ENCODE measurements around the gene ARHGAP22. TPM values are rescaled to one million over a fixed set of nuclear protein-coding genes. Genes with fewer than 3 reads are reported as not detected.

Gene ARHGAP22
- polyA plus RNA-seq, 1 of the 3 experiments (the other 2 are of a cell fraction), result 12.4 TPM

DNA sequence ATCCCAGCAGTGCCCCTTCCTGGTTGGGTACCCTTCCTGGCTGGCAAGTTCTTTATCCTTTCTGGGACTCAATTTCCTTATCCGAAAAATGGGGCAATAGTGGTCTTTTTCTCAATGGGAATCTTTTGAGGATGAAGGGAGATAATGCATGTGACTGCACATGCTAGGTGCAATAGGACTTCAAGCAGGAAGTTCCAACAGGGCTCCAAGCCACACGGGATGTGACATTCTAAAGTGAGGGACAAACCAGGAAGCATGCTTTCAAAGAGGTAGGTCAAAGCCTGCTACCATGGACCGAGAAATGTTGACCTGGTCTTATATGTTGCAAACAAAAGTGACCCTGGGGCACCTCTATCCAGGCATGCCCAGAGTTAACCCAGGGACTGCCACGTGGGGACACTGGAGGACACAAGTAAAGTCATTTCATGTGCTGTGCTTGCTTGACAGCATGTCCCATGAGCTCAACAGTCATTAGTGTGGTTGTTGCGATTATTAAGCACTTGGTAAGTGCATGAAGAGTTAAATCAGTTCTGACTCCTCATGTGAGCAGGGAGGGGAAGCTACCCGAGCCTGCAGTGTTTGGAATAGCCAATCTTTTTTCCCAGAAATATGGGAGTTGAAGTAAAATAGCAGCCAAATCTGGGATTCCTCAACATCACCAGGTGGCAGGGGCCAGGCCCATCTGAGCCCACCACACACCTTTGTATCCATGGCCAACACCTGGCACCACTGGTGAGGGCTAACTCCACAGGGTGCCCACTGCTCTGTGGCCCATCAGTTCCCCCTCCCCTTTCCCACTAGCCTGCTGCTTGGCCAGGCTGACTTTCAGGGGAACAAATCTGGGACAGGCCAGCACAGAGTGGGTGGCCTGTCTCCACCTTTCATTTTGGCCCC lies 5.7 kb downstream of the ARHGAP22 start:
- Histone ChIP-seq H4K20me1 (ENCODE audit: insufficient read depth) (no peaks in the 10 kb centered on the region), H3K4me2 (0 out of 2 replicates have a peak overlapping the region, but pooled peaks have one; percentile 10), H2AFZ (ENCODE audit: low read depth) (no peak overlapping the region), H3K9me3 (no peaks in the 10 kb centered on the region), H3K9ac (no peak overlapping the region), H3K4me3 (ENCODE audit: low read depth in 2 of 2, low read length in 1 of 2) (no peak overlapping the region), H3K27me3 (ENCODE audit: insufficient read depth) (no peaks in the 10 kb centered on the region), H3K4me1 (ENCODE audit: control insufficient read depth in 1 of 2, insufficient read depth in 2 of 2, low read depth in 1 of 2, low read length in 1 of 2) (peaks cover 0 to 36% of the 10 kb centered on the region in 2 experiments; a peak in 2 of 4 replicates), H3K36me3 (replicated peaks in 1 of 2; ENCODE audit: control insufficient read depth in 1 of 2, insufficient read depth in 2 of 2, low read length in 1 of 2) (peaks cover 0 to 3% of the 10 kb centered on the region in 2 experiments), H3K79me2 (ENCODE audit: insufficient read depth) (peaks cover 98% of the 10 kb centered on the region), H3F3A (replicated peaks; ENCODE audit: insufficient read depth) (no peaks in the 10 kb centered on the region), H3K9me2 (no peaks in the 10 kb centered on the region), H3K27ac (ENCODE audit: low read depth in 2 of 2, low read length in 1 of 2) (no peak overlapping the region)
- TF ChIP-seq FOXJ3 (CRISPR knock-in tag; IDR thresholded peaks at IDR 0.05), result no peak
- no peak for TF ChIP-seq POLR2AphosphoS5 (IDR thresholded peaks at IDR 0.05; ENCODE audit: low read depth, low read length)
- no peak for TF ChIP-seq SMC3 (IDR thresholded peaks at IDR 0.05; ENCODE audit: low read depth, low read length)
- no peak for TF ChIP-seq EZH2phosphoT487 (IDR thresholded peaks at IDR 0.05; ENCODE audit: borderline replicate concordance, low read depth)
- no peak for TF ChIP-seq TCF12 (IDR thresholded peaks at IDR 0.05)
- TF ChIP-seq, protein P1, sequence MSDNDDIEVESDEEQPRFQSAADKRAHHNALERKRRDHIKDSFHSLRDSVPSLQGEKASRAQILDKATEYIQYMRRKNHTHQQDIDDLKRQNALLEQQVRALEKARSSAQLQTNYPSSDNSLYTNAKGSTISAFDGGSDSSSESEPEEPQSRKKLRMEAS (IDR thresholded peaks at IDR 0.05; ENCODE audit: low read depth), result no peak
- TF ChIP-seq MXI1 (IDR thresholded peaks at IDR 0.05; ENCODE audit: low read depth, low read length), result no peak
- no peak for TF ChIP-seq CHD2 (IDR thresholded peaks at IDR 0.05; ENCODE audit: low read length, partially characterized antibody)
- TF ChIP-seq, protein P2, sequence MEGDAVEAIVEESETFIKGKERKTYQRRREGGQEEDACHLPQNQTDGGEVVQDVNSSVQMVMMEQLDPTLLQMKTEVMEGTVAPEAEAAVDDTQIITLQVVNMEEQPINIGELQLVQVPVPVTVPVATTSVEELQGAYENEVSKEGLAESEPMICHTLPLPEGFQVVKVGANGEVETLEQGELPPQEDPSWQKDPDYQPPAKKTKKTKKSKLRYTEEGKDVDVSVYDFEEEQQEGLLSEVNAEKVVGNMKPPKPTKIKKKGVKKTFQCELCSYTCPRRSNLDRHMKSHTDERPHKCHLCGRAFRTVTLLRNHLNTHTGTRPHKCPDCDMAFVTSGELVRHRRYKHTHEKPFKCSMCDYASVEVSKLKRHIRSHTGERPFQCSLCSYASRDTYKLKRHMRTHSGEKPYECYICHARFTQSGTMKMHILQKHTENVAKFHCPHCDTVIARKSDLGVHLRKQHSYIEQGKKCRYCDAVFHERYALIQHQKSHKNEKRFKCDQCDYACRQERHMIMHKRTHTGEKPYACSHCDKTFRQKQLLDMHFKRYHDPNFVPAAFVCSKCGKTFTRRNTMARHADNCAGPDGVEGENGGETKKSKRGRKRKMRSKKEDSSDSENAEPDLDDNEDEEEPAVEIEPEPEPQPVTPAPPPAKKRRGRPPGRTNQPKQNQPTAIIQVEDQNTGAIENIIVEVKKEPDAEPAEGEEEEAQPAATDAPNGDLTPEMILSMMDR (IDR thresholded peaks at IDR 0.05), result no peak
- no peak for TF ChIP-seq EP300 (IDR thresholded peaks at IDR 0.05; ENCODE audit: borderline replicate concordance in 1 of 2, low read depth in 1 of 2, low read length in 1 of 2)
- no peak for TF ChIP-seq TEAD4 (IDR thresholded peaks at IDR 0.05; ENCODE audit: borderline replicate concordance, insufficient read depth)
- ChIA-PET CTCF (interaction anchor here (0.6 to 2.7 kb wide), 4 partner anchors 8 to 57 kb away, joined by 3 to 11 read pairs (median 6); no protein-coding TSS in a partner anchor), POLR2A (no interaction called here)
- DNase-seq, result no peak
- WGBS (ENCODE audit: low lambda C conversion rate), result 90% methylated on average over 6 of the region's 6 CpGs

DNA sequence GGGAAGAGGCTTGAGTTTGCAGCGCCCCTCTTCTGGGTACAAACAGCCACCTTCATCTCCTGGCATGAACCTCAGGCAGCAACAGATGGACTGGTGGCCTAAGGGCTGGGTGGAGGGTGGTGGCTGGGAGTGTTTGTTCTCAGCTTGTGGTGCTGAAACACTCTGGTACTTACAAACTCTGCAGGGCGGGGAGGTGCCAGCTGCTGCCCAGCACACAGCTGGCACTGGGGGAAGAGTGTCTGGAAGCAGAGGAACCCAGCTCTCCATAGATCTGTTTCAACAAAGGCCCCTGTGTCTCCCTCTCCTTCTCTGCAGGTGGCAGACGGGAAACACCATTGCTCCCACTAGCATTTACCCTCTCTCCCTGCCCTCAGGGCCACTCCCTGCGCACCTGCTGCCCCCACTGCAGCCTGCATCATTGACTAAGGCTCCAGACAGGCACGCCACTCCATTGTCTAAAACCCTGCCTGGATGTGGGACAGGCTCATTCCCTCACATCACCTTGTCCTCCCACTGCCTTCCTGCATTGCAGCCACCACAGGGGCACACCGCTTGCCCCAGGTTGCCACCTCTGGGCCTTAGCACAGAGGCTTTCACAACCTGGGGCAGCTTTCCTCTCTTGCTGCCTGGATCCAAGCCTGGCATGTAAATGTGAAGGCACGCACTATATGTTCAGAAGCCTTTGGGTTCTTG lies 6.5 kb downstream of the ARHGAP22 start:
- H3K27ac ChIP-seq (ENCODE audit: low read depth in 2 of 2, low read length in 1 of 2), result no peak overlapping the region
- CTCF ChIA-PET, result interaction anchor here (0.6 to 5.2 kb wide), 3 partner anchors 9 to 58 kb away, joined by 3 to 34 read pairs (median 11); no protein-coding TSS in a partner anchor

More for the DNA sequence above, 6.5 kb downstream of the ARHGAP22 start:
- no peaks in the 10 kb centered on the region for H4K20me1 ChIP-seq (ENCODE audit: insufficient read depth)
- peaks cover 0 to 3% of the 10 kb centered on the region in 2 experiments for H3K36me3 ChIP-seq (replicated peaks in 1 of 2; ENCODE audit: control insufficient read depth in 1 of 2, insufficient read depth in 2 of 2, low read length in 1 of 2)
- H3F3A ChIP-seq (replicated peaks; ENCODE audit: insufficient read depth), result no peaks in the 10 kb centered on the region
- POLR2A ChIA-PET, result interaction anchor here (0.7 kb wide), 1 partner anchor 19 kb away, joined by 5 read pairs; no protein-coding TSS in a partner anchor
- no peak overlapping the region for H3K4me2 ChIP-seq
- DNase-seq, result no peak
- H3K4me3 ChIP-seq (ENCODE audit: low read depth in 2 of 2, low read length in 1 of 2), result no peak overlapping the region
- WGBS (ENCODE audit: low lambda C conversion rate), result 93% methylated on average over 6 of the region's 7 CpGs
- peaks cover 98% of the 10 kb centered on the region for H3K79me2 ChIP-seq (ENCODE audit: insufficient read depth)
- H3K27me3 ChIP-seq (ENCODE audit: insufficient read depth), result no peaks in the 10 kb centered on the region
- H2AFZ ChIP-seq (ENCODE audit: low read depth), result no peak overlapping the region
- TF ChIP-seq, protein P3, sequence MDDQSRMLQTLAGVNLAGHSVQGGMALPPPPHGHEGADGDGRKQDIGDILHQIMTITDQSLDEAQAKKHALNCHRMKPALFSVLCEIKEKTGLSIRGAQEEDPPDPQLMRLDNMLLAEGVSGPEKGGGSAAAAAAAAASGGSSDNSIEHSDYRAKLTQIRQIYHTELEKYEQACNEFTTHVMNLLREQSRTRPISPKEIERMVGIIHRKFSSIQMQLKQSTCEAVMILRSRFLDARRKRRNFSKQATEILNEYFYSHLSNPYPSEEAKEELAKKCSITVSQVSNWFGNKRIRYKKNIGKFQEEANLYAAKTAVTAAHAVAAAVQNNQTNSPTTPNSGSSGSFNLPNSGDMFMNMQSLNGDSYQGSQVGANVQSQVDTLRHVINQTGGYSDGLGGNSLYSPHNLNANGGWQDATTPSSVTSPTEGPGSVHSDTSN (IDR thresholded peaks at IDR 0.05), result no peak
- no peak for TF ChIP-seq CHD2 (IDR thresholded peaks at IDR 0.05; ENCODE audit: low read length, partially characterized antibody)
- no peak overlapping the region for H3K9ac ChIP-seq
- H3K9me2 ChIP-seq, result no peaks in the 10 kb centered on the region
- H3K4me1 ChIP-seq (ENCODE audit: control insufficient read depth in 1 of 2, insufficient read depth in 2 of 2, low read depth in 1 of 2, low read length in 1 of 2), result peaks cover 0 to 31% of the 10 kb centered on the region in 2 experiments; a peak in 2 of 4 replicates
- no peaks in the 10 kb centered on the region for H3K9me3 ChIP-seq
